Cardiac muscle cell (in vitro differentiated cells and primary cell): ENCODE measurements around the gene MCC. TPM values are rescaled to one million over a fixed set of nuclear protein-coding genes. Genes with fewer than 3 reads are reported as not detected.
A peak's percentile ranks its signal among the peaks of the same experiment; 100 is the strongest.

Experiments used
- DNase-seq, 2 donors: peaks; one replicate each; pipeline versions ENCODE4 v3.0.0 to v3.0.0-alpha.2; 2010 to 2017; ENCODE audit warnings: low read depth in 1 of 2, low spot score in 1 of 2
- H3K27ac ChIP-seq: fragments of 200-600 bp; sonication (generic); 2 replicates; pipeline ENCODE4 v1.5.1; 2016
- H3K27me3 ChIP-seq: fragments of 200-600 bp; sonication (generic); 2 replicates; pipeline ENCODE4 v1.6.0; 2016; ENCODE audit warnings: control low read depth
- H3K36me3 ChIP-seq: fragments of 200-600 bp; sonication (generic); 2 replicates; pipeline ENCODE4 v1.5.1; 2016; ENCODE audit warnings: control low read depth
- H3K4me1 ChIP-seq: fragments of 200-600 bp; sonication (generic); 2 replicates; pipeline ENCODE4 v1.8.1; 2017; ENCODE audit warnings: low read depth, mild to moderate bottlenecking, mixed run types
- H3K4me3 ChIP-seq: fragments of 200-600 bp; sonication (generic); 2 replicates; pipeline ENCODE4 v1.5.1; 2016; ENCODE audit warnings: mild to moderate bottlenecking
- H3K9me3 ChIP-seq: fragments of 200-600 bp; sonication (generic); 2 replicates; pipeline ENCODE4 v1.5.1; 2017; ENCODE audit warnings: low read depth, mild to moderate bottlenecking, control low read depth
- CTCF ChIP-seq: IDR thresholded peaks from 2 replicates; pipeline ENCODE4 v1.5.1; 2012; ENCODE audit warnings: low read depth, mild to moderate bottlenecking, low read length
- polyA plus RNA-seq: library from polyadenylated mRNA; unstranded; fragments of >200 nt; fragmentation: Nextera tagmentation; extraction: Ambion mirVana; gene quantifications from 2 replicates; pipeline ENCODE4 v1.2.1, GENCODE V29; 2016
- total RNA-seq: library from RNA; depleted of rRNA; stranded (reverse); fragments of >200 nt; gene quantifications from 2 replicates; pipeline ENCODE4 v1.2.3, GENCODE V29; 2016

Gene MCC
- total and polyA plus RNA-seq, 2 experiments from 2014 or later, result 37.8 to 137 TPM

- no peak for TF ChIP-seq CTCF
- H3K9me3 ChIP-seq, result no peaks in the 10 kb centered on the region
- H3K4me1 ChIP-seq, result peaks cover 4% of the 10 kb centered on the region
- H3K36me3 ChIP-seq, result no peaks in the 10 kb centered on the region
- H3K27me3 ChIP-seq, result no peaks in the 10 kb centered on the region
- no peak overlapping the region for H3K27ac ChIP-seq
- DNase-seq, result peak in 1 of 2 donors; percentile 85
- H3K4me3 ChIP-seq, result no peak overlapping the region
Observed at GRCh38 chr5:113264046-113264445, 224.2 kb downstream of the MCC start.

- no peaks in the 10 kb centered on the region for H3K36me3 ChIP-seq
- no peaks in the 10 kb centered on the region for H3K27me3 ChIP-seq
- H3K27ac ChIP-seq, result no peak overlapping the region
- TF ChIP-seq CTCF, result no peak
- H3K4me1 ChIP-seq, result peaks cover 4% of the 10 kb centered on the region
- DNase-seq, result no peak
- no peaks in the 10 kb centered on the region for H3K9me3 ChIP-seq
- H3K4me3 ChIP-seq, result no peak overlapping the region
Observed at GRCh38 chr5:113263545-113263944, 224.7 kb downstream of the MCC start.

DNA sequence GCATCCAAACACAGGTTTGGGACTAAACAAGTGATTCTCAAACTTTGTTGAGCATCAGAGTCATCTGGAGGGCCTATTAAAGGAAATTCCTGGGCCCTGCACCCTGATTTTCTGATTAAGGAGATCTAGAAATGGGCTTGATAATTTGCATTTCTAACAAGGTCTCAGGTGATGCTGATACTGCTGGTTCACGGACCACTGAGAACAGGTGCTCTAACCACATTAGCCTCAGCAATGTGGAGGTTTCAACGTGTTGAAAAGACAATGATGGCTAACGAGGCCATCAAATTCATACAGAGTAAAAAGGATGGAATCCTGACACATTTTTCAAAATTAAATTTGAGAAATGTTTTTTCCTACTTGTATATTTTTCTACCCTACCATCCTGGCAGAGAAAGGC is 225.6 kb downstream of the MCC start:
- Histone ChIP-seq H3K9me3 (no peaks in the 10 kb centered on the region), H3K4me3 (no peak overlapping the region), H3K4me1 (peaks cover 4% of the 10 kb centered on the region), H3K27me3 (no peaks in the 10 kb centered on the region), H3K36me3 (no peaks in the 10 kb centered on the region), H3K27ac (no peak overlapping the region)
- no peak for DNase-seq
- no peak for TF ChIP-seq CTCF

DNA sequence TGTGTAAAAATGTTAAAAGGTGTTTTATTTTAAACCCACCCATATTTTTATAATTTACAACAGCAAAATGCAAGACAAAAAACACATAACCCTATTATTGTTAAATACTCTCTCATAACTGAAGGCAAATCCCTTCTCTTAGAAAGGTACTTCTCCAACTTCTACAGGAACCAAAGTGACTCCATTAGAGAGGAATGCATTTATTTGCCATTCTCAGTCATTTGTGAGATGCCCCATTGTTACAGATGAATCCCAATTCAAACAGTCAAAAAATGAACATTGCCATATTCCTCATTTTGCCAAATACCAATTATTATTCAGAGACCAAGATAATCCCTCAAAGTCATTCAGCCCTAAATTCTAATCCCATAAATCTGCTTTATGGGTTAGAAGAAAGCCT is 229.2 kb downstream of the MCC start:
- no peak overlapping the region for H3K4me3 ChIP-seq
- no peak for TF ChIP-seq CTCF
- no peaks in the 10 kb centered on the region for H3K27me3 ChIP-seq
- H3K27ac ChIP-seq, result no peak overlapping the region
- H3K4me1 ChIP-seq, result peaks cover 11% of the 10 kb centered on the region
- no peak for DNase-seq
- H3K36me3 ChIP-seq, result no peaks in the 10 kb centered on the region
- no peaks in the 10 kb centered on the region for H3K9me3 ChIP-seq

GRCh38 chr5:113257545-113257944 is 230.7 kb downstream of the MCC start:
- Histone ChIP-seq H3K4me1 (peaks cover 7% of the 10 kb centered on the region), H3K36me3 (no peaks in the 10 kb centered on the region), H3K4me3 (no peak overlapping the region), H3K27ac (no peak overlapping the region), H3K27me3 (no peaks in the 10 kb centered on the region), H3K9me3 (no peaks in the 10 kb centered on the region)
- no peak for TF ChIP-seq CTCF
- DNase-seq, result no peak
